ENCODE measurements around the gene ELP2. TPM values are rescaled to one million over a fixed set of nuclear protein-coding genes. Genes with fewer than 3 reads are reported as not detected.

The ELP2 gene
- total RNA-seq, 4 donors from 2014 or later: 68.3 to 78.4 (median 74.3) TPM

DNA sequence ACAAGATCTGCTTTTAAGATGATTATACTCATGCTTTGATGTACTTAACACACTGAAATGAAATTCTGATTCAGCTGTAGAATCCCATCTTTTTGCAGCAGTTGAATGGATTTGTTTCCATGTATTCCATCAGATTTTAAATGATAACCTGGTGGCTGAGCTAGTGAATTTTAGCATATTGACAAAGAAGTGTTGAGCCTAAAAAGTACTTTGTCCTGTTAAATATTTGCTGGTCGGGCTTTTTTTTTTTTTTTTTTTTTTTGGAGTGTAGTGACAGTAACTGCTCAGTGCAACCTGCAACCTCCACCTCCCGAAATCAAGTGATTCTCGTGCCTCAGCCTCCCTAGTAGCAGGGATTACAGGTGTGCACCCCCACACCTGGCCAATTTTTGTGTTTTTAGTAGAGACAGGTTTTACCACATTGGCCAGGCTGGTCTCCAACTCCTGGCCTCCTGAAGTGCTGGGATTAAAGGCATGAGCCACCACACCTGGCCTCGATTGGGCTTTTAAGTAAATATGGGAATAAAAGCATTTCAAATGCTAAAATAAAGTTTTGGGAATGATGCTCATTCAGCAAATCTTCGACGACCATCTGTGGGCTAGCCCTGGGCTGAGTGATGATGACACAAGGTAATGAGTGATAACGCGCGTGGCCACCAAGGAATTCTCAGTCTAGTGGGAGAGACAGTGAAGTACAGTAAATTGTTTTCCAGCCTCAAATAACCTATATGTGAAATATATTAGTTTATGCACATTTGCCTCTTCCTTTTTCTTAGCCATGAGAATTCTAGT, 2.2 kb downstream of the ELP2 start:
- TF ChIP-seq, protein P1, sequence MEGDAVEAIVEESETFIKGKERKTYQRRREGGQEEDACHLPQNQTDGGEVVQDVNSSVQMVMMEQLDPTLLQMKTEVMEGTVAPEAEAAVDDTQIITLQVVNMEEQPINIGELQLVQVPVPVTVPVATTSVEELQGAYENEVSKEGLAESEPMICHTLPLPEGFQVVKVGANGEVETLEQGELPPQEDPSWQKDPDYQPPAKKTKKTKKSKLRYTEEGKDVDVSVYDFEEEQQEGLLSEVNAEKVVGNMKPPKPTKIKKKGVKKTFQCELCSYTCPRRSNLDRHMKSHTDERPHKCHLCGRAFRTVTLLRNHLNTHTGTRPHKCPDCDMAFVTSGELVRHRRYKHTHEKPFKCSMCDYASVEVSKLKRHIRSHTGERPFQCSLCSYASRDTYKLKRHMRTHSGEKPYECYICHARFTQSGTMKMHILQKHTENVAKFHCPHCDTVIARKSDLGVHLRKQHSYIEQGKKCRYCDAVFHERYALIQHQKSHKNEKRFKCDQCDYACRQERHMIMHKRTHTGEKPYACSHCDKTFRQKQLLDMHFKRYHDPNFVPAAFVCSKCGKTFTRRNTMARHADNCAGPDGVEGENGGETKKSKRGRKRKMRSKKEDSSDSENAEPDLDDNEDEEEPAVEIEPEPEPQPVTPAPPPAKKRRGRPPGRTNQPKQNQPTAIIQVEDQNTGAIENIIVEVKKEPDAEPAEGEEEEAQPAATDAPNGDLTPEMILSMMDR (IDR thresholded peaks at IDR 0.05; ENCODE audit: low read depth): no peak

DNA sequence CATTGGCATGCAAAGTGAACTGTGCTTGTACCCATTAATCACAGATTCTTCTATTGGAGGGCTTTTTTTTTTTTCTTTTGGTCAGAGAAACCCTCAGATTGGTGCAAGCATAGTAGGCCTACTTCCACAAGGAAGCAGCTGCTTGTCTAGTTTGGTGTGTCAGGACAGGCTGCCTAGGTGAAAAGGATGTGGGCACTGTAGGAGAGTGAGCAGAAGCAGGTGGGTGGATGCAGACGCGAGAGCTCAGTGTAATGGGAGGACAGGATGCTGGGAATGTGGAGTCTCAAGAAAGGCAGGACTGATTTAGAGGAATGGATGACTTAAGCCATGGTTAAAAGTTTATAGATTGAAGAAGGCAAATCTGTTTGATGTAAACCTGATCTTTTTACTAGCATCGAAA, 3.1 kb downstream of the ELP2 start:
- TF ChIP-seq, protein P1 (IDR thresholded peaks at IDR 0.05; ENCODE audit: low read depth): no peak

DNA sequence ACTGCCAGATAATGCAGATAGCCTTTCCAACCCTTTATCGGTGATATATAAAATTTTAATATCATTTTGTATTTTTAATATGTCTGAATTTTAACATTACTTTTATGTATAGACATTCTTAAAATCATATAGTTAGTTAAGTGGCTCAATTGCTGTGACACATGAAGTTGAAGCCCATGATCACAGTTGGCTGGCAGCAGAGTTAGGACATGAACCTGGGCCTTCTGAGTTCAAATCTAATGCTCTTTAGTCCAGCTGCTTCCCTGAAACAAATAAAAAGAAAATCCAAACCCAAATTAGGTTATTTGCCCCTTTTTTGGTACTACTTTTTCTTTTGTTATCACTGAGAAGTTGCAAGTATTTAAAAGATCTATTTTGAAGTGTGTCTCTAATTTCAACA, 5.6 kb downstream of the ELP2 start:
- TF ChIP-seq, protein P1 (IDR thresholded peaks at IDR 0.05; ENCODE audit: low read depth): no peak

DNA sequence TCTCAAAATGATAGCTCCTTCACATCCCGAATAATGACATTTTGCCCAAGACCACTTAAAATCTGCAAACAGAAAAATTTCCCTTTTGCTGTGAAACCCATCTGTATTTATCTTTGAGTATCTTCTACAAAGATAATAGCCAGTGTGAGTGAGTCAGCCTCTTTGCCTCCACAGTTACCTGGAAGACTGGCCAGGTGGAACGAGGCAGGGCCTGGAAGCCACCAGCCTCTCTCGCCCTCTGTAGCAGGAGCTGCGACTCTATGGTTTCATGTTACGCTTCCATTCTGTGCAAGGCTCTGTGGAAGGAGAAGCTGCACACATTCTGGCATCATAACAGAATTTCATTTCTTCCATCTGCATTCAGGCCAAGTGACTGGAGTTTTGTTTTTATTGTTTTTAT, 9.5 kb downstream of the ELP2 start:
- TF ChIP-seq, protein P1 (IDR thresholded peaks at IDR 0.05; ENCODE audit: low read depth): no peak

DNA sequence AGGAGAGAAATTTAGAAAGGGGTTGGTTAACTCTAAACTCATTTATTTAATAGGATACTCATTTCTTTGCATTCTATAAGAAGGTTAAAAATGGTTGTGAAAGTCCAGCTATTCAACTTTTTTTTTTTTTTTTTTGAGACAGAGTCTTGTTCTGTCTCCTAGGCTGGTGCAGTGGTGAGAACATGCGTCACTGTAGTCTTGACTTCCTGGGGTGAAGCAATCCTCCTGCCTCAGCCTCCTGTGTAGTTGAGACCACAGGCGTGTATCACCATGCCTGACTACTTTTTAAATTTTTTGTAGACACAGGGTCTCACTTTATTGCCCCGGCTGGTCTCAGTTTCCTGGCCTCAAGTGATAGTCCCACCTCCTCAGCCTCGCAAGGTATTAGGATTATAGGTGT, 11.9 kb downstream of the ELP2 start:
- TF ChIP-seq, protein P1 (IDR thresholded peaks at IDR 0.05; ENCODE audit: low read depth): no peak

DNA sequence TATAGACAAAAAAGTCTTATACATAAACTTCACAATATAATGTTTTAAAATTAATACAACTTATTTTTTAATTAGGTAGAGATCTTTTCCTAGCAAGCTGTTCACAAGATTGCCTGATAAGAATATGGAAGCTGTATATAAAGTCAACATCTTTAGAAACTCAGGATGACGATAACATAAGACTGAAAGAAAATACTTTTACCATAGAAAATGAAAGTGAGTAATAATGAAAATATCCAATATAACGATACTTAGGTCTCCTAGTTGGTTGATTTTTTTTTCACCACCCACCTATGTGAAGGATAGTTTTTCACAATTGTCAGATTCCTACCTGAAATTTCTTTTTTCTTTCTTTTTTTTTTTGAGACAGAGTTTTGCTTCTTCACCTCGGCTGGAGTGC, 13.1 kb downstream of the ELP2 start:
- TF ChIP-seq, protein P1 (IDR thresholded peaks at IDR 0.05; ENCODE audit: low read depth): no peak

DNA sequence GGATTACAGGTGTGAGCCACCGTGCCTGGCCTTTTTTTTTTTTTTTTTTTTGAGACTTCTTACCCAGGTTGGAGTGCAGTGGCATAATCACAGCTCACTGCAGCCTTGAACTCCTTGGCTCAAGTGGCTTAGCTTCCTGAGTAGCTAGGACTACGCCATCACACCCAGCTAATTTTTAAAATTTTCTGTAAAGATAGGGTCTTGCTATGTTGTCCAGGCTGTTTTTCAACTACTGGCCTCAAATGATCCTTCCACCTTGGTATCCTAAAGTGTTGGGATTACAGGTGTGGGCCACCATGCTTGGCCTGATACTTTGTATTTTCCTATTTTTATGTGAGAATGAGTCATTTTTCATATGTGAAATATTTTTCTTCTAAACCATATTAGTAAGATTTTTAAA, 13.7 kb downstream of the ELP2 start:
- TF ChIP-seq, protein P1 (IDR thresholded peaks at IDR 0.05; ENCODE audit: low read depth): no peak
